HG03521 (cell line): ENCODE results near the gene ABCA6.

Experiments used
- ATAC-seq: cut with Tn5 transposase; IDR thresholded peaks from one replicate; pipeline ENCODE4 v1.9.1; 2021; ENCODE audit warnings: mild to moderate bottlenecking, moderate library complexity; ENCODE audit not compliant: unreplicated experiment

ABCA6 gene

GRCh38 chr17:69142175-69142802 lies 594 bp upstream of the ABCA6 start:
- no peak for ATAC-seq

- ATAC-seq: no peak
Observed at GRCh38 chr17:69134112-69134511, 7.6 kb downstream of the ABCA6 start.

- no peak for ATAC-seq
Observed at GRCh38 chr17:69130627-69131296, 10.9 kb downstream of the ABCA6 start.

GRCh38 chr17:69123626-69124025 lies 18.1 kb downstream of the ABCA6 start:
- ATAC-seq: no peak

GRCh38 chr17:69122065-69122464 lies 19.6 kb downstream of the ABCA6 start:
- ATAC-seq: no peak

GRCh38 chr17:69117855-69118784 lies 23.6 kb downstream of the ABCA6 start:
- peak; percentile 38 for ATAC-seq

- ATAC-seq: no peak
Observed at GRCh38 chr17:69111794-69112193, 29.9 kb downstream of the ABCA6 start.

- no peak for ATAC-seq
Observed at GRCh38 chr17:69105907-69106730, 35.6 kb downstream of the ABCA6 start.

- ATAC-seq: no peak
Observed at GRCh38 chr17:69103557-69104233, 38.0 kb downstream of the ABCA6 start.

GRCh38 chr17:69098625-69099024 lies 43.1 kb downstream of the ABCA6 start:
- ATAC-seq: no peak

- ATAC-seq: no peak
Observed at GRCh38 chr17:69096541-69096940, 45.2 kb downstream of the ABCA6 start.

GRCh38 chr17:69093995-69094394 lies 47.7 kb downstream of the ABCA6 start:
- ATAC-seq: no peak

- ATAC-seq: no peak
Observed at GRCh38 chr17:69093279-69093789, 48.4 kb downstream of the ABCA6 start.

- no peak for ATAC-seq
Observed at GRCh38 chr17:69090365-69090764, 51.3 kb downstream of the ABCA6 start.

- ATAC-seq: no peak
Observed at GRCh38 chr17:69088643-69089200, 53.0 kb downstream of the ABCA6 start.

GRCh38 chr17:69086641-69087040 lies 55.1 kb downstream of the ABCA6 start:
- no peak for ATAC-seq

GRCh38 chr17:69084911-69085310 lies 56.8 kb downstream of the ABCA6 start:
- ATAC-seq: no peak

- ATAC-seq: no peak
Observed at GRCh38 chr17:69082696-69083095, 59.0 kb downstream of the ABCA6 start.

- ATAC-seq: no peak
Observed at GRCh38 chr17:69078864-69079263, 62.8 kb downstream of the ABCA6 start.

- ATAC-seq: no peak
Observed at GRCh38 chr17:69075823-69076222, 65.9 kb downstream of the ABCA6 start.
